NCI-H524 treated with DMSO at 0.1 percent for 48 hours (cell line): ENCODE data around the gene VIPR2.
"Not testable (repeated sequence)": the region's sequence is repeated elsewhere in the genome, so short reads cannot be mapped to it uniquely, and the experiment has no call there.

Experiments
- DNase-seq: peaks from one replicate; lab custom pipeline; 2025; lab: John Stamatoyannopoulos, UW

VIPR2 gene

DNA sequence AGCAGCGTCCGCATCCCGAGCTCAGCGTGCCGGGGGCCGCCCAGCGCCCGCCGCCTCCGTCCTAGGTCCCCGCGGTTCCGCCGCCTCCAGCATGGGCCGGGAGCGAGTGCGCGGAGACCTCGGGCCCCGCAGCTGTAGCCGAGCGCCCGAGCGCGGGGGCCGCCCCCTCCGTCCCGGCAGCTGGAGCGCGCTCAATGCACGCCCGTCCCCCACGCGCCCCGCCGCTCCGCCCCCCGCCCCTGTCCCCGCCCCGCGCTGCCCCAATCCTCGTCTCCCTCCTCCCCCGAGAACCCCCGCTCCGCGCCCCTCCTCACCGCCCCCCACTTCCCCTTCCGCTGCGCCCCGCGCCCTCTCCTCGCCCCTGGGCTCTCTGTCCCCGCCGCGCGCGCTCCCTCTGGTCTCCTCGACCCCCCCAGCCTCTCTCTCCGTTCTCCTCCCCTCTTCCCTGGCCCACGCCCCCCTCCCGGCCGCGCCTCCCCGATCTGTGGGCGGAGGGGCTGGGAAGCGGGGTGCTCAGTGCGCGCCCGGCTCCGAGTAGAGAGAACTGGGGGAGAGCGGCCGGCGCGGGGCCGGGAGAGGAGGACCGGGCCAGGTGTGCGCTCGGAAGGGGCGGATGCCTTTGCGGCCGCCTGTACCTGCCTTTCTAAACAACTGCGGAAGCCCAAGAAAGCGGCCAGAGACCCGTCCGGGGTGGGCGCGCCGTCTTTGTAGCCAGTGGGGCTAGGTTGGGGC lies at the start of gene VIPR2:
Gene VIPR2 (minus strand): TSS at position 110 of the 732 bp plus-strand sequence. CDS start 96 bp downstream, at position 14.
- no peak for DNase-seq

DNA sequence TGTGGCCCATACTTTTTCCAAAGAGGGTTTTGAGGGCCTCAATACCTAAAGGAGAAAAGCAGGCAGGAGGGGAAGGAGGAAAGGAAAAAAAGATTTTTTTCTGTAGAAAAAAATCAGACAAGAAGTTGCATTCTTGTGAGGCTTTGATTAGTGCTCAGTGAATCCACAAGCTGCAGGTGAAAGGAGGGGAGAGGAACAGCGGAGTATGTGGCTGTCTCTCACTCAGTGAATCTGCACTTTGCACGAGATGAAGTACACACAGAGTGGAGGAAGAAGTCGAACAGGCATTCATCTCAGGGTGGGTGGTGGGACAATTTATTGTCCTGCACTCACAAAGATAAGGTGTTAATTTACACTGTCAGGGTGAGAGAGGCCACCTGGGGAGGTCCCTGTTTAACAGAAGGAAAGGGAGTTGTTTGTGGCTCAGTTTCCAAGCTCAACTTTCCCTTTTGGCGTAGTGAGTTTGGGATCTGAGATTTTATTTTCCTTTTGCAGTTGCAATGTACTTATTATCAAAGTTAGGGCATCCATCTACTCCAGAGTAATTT lies 49.0 kb upstream of the VIPR2 start:
- no peak for DNase-seq

- no peak for DNase-seq
Observed at GRCh38 chr7:159192725-159193453, 48.2 kb upstream of the VIPR2 start.

DNA sequence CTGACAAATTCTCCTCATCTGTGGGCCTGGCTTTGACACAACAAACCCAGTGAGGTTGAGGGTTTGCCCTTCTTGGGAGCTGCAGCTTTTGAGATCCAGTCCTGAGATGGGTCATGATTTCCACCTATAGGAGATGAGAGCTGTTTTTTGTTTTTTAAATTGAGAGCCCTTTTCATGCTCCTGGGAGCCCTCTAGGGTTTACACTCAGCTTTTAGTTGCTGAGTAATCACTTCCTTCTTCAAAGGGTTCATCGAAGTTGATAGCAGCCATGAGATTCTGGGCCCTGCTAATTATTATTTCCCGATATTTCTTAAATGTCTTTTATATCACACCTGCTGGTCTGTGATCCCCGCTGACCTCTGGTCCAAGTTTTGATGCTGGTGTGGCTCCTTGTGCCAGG lies 47.3 kb upstream of the VIPR2 start:
- DNase-seq: no peak

DNA sequence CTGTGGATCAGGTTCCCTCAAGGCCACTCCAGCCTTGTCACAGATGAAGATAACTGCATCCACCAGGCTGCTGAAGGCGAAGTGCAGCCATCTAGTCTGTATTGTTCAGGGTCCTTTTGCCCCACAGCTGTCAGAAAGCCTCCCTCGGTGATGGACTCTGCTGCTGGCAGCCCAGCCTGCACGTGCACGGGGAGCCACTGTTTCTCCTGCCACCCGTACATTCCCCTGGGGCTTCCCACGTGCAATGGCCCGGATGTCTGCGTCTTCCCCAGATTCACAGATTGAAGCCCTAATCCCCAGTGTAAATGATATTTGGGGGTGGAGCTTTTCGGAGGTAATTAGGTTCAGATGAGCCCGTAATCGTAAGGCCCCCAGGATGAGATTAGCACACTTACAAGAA lies 46.6 kb upstream of the VIPR2 start:
- peak; percentile 59 for DNase-seq

DNA sequence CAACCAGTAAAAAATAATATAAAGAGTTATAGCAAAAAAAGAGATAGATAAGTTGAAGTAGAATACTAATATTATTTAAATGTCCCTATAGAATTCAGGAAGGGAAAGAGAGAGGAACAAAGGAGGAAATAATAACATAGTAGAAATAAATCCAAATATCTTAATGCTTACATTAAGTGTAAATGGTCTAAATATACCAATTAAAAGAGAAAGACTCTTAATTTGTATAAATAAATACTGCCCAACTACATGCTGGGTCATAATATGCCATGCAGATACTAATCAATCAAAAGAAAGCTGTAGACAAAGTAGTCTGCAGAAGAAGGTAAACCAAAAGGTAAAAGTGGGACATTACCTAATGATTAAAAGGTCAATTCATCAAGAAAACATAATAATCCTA lies 43.3 kb upstream of the VIPR2 start:
- no peak for DNase-seq

GRCh38 chr7:159179241-159179640 lies 34.6 kb upstream of the VIPR2 start:
- DNase-seq: no peak

DNA sequence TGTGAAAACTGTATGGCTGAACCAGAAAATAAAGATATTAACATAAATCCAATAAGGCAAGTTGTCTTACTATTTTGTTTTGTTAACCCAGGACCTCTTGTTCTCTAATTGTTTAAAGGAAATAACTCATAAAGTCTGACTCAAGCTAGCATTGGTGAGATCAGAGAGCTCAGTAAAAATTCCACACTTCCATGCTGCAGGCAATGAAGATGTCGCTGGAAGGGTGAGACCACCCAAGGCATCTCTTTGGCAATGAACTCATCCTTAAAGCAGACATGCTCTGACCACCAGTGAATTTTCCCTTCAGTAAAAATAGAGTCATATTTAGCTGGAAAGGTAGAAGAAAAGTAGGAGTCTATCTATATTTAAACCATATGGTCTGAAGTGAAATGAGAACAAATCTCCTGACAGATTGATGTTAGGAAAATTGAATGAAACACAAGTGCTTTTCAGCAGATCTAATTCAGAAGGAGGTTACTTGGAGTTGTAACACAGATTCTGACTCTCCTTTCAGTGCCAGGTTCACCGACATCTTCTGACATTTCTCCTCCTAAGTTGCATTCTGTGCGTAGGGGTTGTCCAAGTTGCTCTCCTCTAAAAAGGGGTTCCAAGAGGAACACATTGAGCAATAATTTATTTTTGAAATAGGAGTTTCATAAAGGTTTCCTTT lies 32.8 kb upstream of the VIPR2 start:
- DNase-seq: no peak

DNA sequence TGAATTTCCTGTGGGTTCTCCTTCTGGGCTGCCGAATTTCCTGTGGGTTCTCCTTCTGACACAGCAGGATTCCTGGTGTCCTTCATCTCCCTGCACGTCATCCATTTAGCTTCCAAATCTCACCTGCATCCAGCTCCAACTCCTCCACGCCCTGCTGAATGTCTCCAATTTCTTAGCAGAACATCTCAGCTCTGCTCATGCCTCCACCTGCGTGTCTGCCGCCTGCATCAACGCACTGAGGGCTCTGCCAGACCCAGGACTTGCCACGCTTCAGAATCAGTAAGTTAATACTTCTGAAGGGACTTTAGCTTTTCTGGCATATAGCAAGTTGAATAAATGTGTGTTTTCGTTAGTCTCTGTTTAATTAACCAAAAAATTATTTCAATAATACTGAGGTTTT lies 31.1 kb upstream of the VIPR2 start:
- DNase-seq: no peak

DNA sequence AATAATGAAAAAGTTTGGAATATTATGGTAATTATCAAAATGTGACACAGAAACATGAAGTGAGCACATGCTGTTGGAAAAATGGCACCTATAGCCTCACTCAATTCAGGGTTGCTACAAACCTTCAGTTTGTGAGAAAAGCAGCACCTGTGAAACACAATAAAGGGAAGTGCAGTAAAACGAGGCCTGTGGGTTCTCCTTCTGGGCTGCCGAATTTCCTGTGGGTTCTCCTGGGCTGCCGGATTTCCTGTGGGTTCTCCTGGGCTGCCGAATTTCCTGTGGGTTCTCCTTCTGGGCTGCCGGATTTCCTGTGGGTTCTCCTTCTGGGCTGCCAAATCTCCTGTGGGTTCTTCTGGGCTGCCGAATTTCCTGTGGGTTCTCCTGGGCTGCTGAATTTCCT lies 30.4 kb upstream of the VIPR2 start:
- not testable (repeated sequence) for DNase-seq

GRCh38 chr7:159172400-159172799 lies 27.7 kb upstream of the VIPR2 start:
- DNase-seq: no peak

DNA sequence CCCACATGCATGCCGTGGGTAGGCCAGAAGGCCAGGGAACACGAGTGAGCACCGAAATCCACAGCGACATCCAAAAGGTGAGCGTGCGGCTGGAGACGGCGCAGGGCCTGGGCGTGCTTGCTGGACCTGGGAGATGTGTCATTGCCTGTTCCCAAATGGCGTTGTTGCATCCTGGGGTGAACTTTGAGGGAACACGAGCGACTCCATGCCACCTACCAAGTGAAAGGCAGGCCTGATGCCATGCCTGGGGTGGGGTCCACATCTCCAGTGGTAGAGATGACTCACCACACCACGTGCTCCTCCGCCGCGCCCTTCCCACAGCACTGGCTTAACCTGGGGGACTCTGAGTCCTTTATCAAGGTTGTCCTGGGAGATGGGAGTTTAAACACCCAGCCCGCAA lies 24.7 kb upstream of the VIPR2 start:
- DNase-seq: no peak

- no peak for DNase-seq
Observed at GRCh38 chr7:159167139-159167538, 22.5 kb upstream of the VIPR2 start.

DNA sequence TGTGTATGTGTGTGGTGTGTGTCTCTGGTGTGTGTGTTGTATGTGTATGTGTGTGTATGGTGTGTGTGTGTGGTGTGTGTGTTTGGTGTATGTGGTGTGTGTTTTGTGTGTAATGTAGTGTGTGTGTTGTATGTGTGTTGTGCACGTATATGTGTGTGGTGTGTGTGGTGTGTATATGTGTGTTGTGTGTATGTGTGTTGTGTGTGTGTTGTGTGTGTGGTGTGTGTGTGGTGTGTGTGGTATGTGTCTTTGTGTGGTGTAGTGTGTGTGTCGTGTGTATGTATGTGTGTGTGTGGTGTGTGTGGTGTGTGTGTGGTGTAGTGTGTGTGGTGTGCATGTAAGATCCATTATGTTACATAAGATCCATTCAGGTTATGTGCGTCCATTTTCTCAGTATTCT lies 21.9 kb upstream of the VIPR2 start:
- DNase-seq: no peak

DNA sequence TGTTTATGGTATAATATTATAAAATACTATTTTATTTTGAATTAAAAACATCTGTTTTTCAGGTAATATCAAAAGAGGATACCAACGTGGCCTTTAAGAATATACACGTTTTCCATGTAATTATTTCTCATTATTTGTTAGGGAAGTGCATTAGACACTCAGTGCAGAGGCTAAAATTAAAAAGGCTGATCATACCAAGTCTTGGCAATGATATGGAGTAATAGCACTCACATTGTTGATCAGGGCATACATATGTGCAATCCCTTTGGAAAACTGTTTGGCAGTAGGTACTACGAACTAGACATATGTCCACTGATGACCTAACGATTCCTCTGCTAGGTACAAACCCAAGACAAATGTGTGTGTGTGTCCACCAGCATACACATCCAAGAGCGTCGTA lies 20.7 kb upstream of the VIPR2 start:
- no peak for DNase-seq

DNA sequence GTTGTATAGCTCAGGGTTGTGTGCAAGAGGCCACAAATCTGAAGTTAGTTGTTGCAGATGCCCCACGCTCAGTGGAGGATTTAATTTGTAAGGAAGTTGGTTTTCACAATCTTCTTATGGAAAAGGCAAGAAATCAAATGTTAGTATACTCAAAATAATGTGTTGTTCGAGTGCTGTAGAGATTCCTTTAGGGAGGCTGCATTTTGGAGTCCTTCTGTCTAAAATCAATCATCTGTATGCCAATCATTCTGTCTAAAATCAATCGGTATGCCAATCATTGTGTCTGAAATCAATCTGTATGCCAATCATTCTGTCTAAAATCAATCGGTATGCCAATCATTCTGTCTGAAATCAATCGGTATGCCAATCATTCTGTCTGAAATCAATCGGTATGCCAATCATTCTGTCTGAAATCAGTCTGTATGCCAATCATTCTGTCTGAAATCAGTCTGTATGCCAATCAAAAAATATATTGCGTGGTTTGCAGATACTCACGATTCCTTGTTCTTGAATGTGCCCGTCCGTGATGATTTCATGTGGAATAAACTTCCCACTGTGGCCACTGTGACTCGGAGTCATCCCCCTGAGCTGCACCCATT lies 19.1 kb upstream of the VIPR2 start:
- not testable (repeated sequence) for DNase-seq

- DNase-seq: not testable (repeated sequence)
Observed at GRCh38 chr7:159162050-159162626, 17.5 kb upstream of the VIPR2 start.

DNA sequence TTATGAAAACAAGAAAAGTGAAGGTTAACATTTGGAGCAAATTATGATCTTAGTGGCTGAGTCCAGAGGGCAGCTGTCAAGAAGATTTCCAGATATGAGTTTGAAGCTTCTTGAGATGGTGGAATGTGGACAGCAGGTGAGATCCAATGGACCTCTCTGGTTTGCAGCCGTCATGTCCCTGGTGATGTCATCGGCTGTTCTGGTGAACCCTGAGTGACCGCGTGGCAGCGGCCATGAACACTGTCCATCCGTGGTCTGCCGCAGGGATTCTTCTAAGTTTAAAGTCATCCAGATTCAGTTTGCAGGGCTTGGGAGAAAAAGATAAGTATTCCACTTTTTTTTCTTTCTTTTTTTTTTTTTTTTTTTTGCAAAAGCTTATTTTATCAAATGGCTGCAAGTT lies 15.8 kb upstream of the VIPR2 start:
- no peak for DNase-seq

GRCh38 chr7:159159731-159160130 lies 15.1 kb upstream of the VIPR2 start:
- DNase-seq: no peak

- peak; percentile 11 for DNase-seq
Observed at GRCh38 chr7:159158888-159159405, 14.3 kb upstream of the VIPR2 start.

DNA sequence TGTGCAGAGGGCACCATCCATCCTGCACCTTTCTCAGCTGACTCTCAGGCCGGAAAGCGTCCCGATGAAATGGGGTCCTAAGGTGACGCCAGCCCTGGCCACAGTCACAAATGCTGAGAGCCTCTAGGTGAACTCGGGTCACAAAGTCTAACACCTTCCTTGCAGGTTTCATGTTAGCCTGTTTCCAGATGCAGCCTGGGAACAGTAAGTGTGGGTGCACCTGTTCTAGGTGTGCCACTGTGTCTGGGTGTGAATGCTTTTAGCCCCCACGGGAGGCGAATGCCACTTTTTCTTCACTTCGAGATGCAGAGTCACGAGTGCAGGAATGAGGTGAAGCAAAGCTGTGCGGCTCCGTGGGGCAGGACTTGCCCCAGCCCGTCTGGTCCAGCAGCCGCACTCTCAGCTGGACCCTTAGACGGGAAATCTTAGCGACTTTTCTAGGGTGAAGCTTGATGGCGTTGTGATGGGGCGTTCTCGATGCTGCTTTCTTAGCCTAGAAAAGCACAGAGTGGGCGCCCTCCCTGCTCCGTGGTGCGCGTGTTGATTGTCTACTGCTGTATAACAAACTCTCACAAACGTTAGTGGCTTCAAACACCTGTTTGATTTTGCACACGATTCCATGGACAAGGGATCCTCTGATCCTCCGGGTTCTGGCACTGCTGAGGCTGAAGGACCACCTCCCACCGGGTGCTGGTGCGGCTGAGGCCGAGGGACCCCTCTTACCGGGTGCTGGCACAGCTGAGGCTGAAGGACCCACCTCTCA lies 13.6 kb upstream of the VIPR2 start:
- no peak for DNase-seq
